Ovary (tissue), 9 donors: ENCODE results near the gene SMO. TPM values are rescaled to one million over a fixed set of nuclear protein-coding genes. Genes with fewer than 3 reads are reported as not detected.
"Not testable (repeated sequence)": the region's sequence is repeated elsewhere in the genome, so short reads cannot be mapped to it uniquely, and the experiment has no call there.

Source experiments
- DNase-seq, 5 donors: peaks; one replicate each; pipeline ENCODE4 v3.0.0-alpha.2; 2019 to 2020
- H3K27ac ChIP-seq, 2 donors: fragments of 200-600 bp; one replicate each; pipeline versions ENCODE4 v1.5.1 to v1.8.0; 2019 to 2022
- H3K27me3 ChIP-seq: fragments of 200-600 bp; one replicate; pipeline ENCODE4 v1.8.0; 2022
- H3K36me3 ChIP-seq: fragments of 200-600 bp; sonication (generic); one replicate; pipeline ENCODE4 v1.5.1; 2019
- H3K4me1 ChIP-seq: one replicate; pipeline ENCODE4 v1.8.1; 2013; ENCODE audit warnings: mild to moderate bottlenecking, moderate library complexity; ENCODE audit not compliant: insufficient read depth
- H3K4me3 ChIP-seq: fragments of 200-600 bp; sonication (generic); one replicate; pipeline ENCODE4 v1.5.1; 2017
- H3K9me3 ChIP-seq, 2 donors: fragments of 200-600 bp in 1 of 2; sonication (generic) in 1 of 2; one replicate each; pipeline versions ENCODE4 v1.5.1 to v1.8.1; 2013 to 2019; ENCODE audit warnings: mild to moderate bottlenecking in 1 of 2, moderate library complexity in 1 of 2
- CTCF ChIP-seq, 3 donors: fragments of 450-650 bp in 2 of 3; fragments of 200-600 bp in 1 of 3; IDR thresholded peaks; one replicate each; pipeline versions ENCODE4 v1.5.1 to v1.8.0; 2016 to 2022; ENCODE audit warnings: antibody characterized with exemption in 3 of 3, mild to moderate bottlenecking in 1 of 3
- EP300 ChIP-seq: sonication (generic); formaldehyde crosslinking; IDR thresholded peaks from one replicate; pipeline ENCODE4 v1.6.1; 2017; ENCODE audit warnings: antibody characterized with exemption
- POLR2A ChIP-seq: fragments of 450-650 bp; IDR thresholded peaks from one replicate; pipeline ENCODE4 v1.6.1; 2017; ENCODE audit warnings: antibody characterized with exemption, mild to moderate bottlenecking, moderate library complexity
- WGBS, 3 donors: extraction: QIAGEN DNeasy Blood & Tissue Kit in 1 of 3; methylation state at CpG; one replicate each; pipeline versions ENCODE4 v1.1.5 to v1.1.7; 2013 to 2017; 5-methylcytosine and 5-hydroxymethylcytosine counted together
- intact Hi-C, 4 donors: fragments of 100-400 bp; cut with DNase I; formaldehyde crosslinking; loops; one replicate each; pipeline versions ENCODE4 v1.11.0 to v1.15.1; 2022 to 2023
- polyA plus RNA-seq, 2 donors: library from polyadenylated mRNA; stranded (reverse); fragments of 200-250 nt in 1 of 2; fragments of 350-450 nt in 1 of 2; fragmentation: Illumina TruSeq in 1 of 2; extraction: RNeasy Lipid Tissue Mini Kit (QIAGEN cat#74804) in 1 of 2; gene quantifications; one replicate each; pipeline ENCODE4 v1.2.3, GENCODE V29; 2013 to 2014
- total RNA-seq, 7 donors: library from RNA; depleted of rRNA in 2 of 7; stranded (reverse); fragments of >200 nt in 2 of 7; fragmentation: NEBNext Ultra II Directional in 3 of 7; extraction: Animal tissue kit (Norgen Biotek cat#: 25700) in 3 of 7; gene quantifications; one replicate each; pipeline versions ENCODE4 v1.1.0 to v1.2.4, GENCODE V29; 2016 to 2023
- donor health status: DM: no; HTN: no; CAD: no; lungs with moderate emphysema.
- donor health status: DM: no; HTN: no; CAD: no.
- donor health status: Bipolar disorder and iron deficiency.
- donor health status: DM: yes; HTN: yes; CAD: no.
- donor health status: DM: no; HTN: no; CAD: no.
- donor health status: DM: yes; HTN: yes; CAD: no.

The SMO gene
- total and polyA plus RNA-seq, 9 donors, result 14.3 to 47.8 (median 33.2) TPM

GRCh38 chr7:129252128-129252527 is 63.7 kb downstream of the SMO start:
- 71 to 81% (median 73%) methylated on average over 2 of the region's 2 CpGs for WGBS, 3 donors
- Histone ChIP-seq H3K27ac (no peak overlapping the region), H3K9me3 (no peaks in the 10 kb centered on the region), H3K4me3 (no peak overlapping the region), H3K27me3 (no peaks in the 10 kb centered on the region), H3K4me1 (peaks cover 2% of the 10 kb centered on the region), H3K36me3 (no peaks in the 10 kb centered on the region)
- TF ChIP-seq CTCF (IDR thresholded peaks at IDR 0.05) (no peak), POLR2A (no peak), EP300 (no peak)
- DNase-seq, result no peak
- intact Hi-C loops, result no loop called here

- intact Hi-C loops, H3K27me3 ChIP-seq, H3K27ac ChIP-seq, H3K4me3 ChIP-seq, H3K9me3 ChIP-seq, H3K4me1 ChIP-seq, H3K36me3 ChIP-seq, DNase-seq: not testable (repeated sequence)
- WGBS, 3 donors, result 88 to 95% (median 90%) methylated on average over 5 of the region's 5 CpGs
Measured at GRCh38 chr7:129252603-129253002, 64.2 kb downstream of the SMO start.

- TF ChIP-seq CTCF (IDR thresholded peaks at IDR 0.05) (no peak), POLR2A (no peak), EP300 (no peak)
- 93 to 95% (median 94%) methylated on average over 4 of the region's 4 CpGs for WGBS, 3 donors
- no peak overlapping the region for H3K27ac ChIP-seq
- intact Hi-C loops, result no loop called here
- no peaks in the 10 kb centered on the region for H3K27me3 ChIP-seq
- H3K4me1 ChIP-seq, result peaks cover 2% of the 10 kb centered on the region
- H3K9me3 ChIP-seq, result no peaks in the 10 kb centered on the region
- H3K4me3 ChIP-seq, result no peak overlapping the region
- H3K36me3 ChIP-seq, result no peaks in the 10 kb centered on the region
- DNase-seq, result no peak
Measured at GRCh38 chr7:129255800-129256199, 67.4 kb downstream of the SMO start.

- Histone ChIP-seq H3K27me3 (no peaks in the 10 kb centered on the region), H3K27ac (no peak overlapping the region), H3K9me3 (no peaks in the 10 kb centered on the region), H3K4me1 (peaks cover 2% of the 10 kb centered on the region), H3K36me3 (no peaks in the 10 kb centered on the region), H3K4me3 (no peak overlapping the region)
- TF ChIP-seq POLR2A (no peak), EP300 (no peak), CTCF (IDR thresholded peaks at IDR 0.05) (no peak)
- WGBS, 3 donors, result 89 to 100% (median 91%) methylated on average over 2 of the region's 2 CpGs
- no peak for DNase-seq
- intact Hi-C loops, result no loop called here
Measured at GRCh38 chr7:129256221-129256620, 67.8 kb downstream of the SMO start.

- intact Hi-C loops, result no loop called here
- Histone ChIP-seq H3K4me3 (no peak overlapping the region), H3K36me3 (no peaks in the 10 kb centered on the region), H3K27ac (no peak overlapping the region), H3K27me3 (no peaks in the 10 kb centered on the region), H3K9me3 (no peaks in the 10 kb centered on the region), H3K4me1 (peaks cover 2% of the 10 kb centered on the region)
- TF ChIP-seq EP300 (no peak), CTCF (IDR thresholded peaks at IDR 0.05) (no peak), POLR2A (no peak)
- DNase-seq, result no peak
Measured at GRCh38 chr7:129257168-129257567, 68.7 kb downstream of the SMO start.
